Measurements from ENCODE around the gene ZDHHC22.

ZDHHC22 gene

DNA sequence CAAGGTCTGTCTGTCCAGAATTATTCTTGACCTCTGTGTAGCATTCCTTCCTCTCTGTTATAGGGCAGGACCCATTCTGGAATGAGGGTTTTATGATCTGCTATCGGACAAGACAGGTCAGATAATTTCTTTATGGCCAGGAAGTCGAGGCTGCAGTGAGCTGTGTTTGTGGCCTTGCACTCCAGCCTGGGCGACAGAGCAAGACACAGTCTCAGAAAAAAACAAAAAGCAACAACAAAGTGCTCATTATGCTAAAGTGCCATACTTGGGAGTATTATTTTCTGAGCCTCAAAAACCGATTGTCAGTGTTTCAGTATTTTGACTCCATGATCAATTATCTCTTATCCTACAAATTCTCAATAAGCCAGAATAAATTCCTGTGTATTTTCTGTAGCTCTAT, 39.4 kb downstream of the ZDHHC22 start:
- no peak for DNase-seq

- no peak for DNase-seq
These were observed 40.6 kb downstream of the ZDHHC22 start for GRCh38 chr14:77100961-77101360.

DNA sequence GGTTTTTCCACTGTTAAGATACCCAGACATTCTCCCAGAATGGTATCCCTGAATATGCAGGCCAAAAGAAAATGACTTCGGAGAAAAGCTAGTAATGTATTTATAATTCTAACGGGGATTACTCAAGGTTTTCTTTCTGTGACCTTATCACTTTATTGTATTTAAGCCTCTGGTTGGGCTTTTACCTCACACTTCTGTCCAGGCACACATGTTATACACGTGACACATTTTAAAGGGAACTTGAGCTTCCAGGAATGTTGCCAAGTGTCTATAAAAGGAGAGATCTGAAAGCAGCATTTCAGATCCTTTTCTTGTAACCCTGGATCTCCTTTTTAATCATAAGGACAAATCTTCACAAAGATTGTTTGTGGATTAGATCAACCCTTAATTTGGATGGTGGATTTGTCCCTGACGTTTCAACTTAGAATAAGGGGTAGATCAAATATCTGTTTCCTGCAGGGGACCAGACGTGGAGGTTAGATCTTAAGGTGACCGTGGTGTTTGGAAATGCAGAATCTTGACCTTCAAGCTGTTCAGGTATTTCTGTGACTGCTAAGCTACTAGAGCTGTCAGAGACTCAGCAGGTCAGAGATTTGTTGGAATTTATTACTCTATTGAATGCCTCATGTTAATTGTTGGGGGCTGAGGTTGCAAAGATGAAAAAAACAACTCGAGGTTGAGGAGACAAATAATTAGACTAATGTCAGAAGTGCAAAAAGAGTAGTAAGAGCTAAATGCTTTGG, 42.0 kb downstream of the ZDHHC22 start:
- no peak for DNase-seq

DNA sequence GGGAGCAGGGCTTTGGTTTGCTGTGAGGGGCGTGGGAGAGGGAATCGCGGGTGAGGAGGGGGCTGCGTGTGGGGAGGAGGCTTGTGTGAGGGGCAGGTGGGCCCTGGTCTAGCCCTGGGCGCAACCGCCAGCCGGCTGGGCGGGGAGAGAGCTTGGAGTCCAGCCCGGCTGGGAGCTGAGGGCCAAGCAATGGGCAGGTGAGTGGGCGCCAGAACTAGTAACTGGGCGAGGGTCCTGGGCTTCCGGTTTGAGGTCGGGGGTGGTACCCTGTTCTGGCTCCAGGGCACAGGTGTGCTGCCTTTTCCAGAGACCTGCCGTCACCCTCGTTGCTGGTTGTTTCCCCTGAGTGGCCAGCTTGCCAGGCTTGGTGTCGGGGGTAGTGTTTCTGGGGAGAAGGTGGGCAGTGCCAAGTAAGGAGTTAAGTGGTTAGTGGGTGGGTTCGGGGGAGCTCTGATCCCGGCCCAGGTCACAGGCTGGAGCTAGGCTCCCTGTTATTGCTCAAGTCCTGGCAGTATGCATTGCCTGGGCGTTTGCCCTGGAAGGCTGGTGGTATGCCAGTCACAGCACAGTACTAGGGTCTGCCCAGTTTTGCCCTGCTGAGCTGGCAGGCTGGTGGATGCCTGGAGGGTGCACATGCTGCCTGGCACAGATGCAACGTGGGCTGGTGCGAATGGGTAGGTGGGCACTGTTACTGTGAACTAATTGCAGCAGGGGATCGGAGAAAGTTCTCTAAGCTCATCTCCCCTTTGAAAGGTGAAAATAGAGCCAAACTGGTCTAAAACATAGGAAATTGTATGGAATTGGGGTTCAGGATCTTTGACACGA, 42.9 kb downstream of the ZDHHC22 start:
- DNase-seq = no peak

DNA sequence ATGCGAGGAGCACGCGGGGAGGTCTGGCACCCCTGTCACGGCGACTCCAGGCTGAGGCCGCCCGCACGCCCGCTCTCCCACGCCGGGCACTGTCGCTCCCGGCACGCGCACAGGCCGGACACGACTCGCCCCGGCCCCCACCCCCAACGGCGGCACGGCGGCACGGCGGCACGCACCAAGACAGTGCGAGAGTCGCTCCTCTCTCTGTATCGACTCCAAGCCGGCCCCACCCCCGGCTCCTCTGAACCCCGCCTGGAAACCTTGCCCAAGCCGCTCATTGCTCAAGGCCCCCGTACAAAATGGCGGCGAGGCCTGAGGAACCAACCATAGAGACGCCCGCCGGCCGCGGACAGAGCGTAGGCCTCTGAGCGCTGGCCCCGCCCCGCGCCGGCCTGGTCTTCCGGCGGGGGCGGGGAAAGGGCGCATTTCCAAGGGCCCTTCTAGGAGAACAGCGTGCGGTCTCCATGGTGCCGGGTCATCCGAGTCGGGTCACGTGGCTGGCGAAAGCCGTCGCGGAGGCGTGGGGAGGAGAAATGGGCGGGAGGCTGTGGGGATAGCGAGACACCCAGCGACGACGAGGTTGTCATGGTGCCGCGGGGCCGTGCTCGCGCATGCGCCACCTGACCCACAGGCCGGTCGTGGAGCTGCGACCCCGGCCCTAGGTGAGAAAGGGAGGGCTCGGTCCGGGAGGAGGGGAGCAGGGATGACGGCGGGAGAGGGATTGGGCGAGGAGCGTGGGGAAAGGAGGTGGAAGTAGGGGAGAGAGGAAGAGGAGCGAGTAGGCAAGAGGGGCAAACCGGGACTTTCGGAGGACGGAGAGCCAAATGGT, 43.7 kb downstream of the ZDHHC22 start, which contains the start of gene CIPC:
TSS of gene CIPC (plus strand) at position 559 of the 829 bp plus-strand sequence. CDS start 7,451 bp downstream, outside the sequence.
- peak; percentile 99 for DNase-seq

DNA sequence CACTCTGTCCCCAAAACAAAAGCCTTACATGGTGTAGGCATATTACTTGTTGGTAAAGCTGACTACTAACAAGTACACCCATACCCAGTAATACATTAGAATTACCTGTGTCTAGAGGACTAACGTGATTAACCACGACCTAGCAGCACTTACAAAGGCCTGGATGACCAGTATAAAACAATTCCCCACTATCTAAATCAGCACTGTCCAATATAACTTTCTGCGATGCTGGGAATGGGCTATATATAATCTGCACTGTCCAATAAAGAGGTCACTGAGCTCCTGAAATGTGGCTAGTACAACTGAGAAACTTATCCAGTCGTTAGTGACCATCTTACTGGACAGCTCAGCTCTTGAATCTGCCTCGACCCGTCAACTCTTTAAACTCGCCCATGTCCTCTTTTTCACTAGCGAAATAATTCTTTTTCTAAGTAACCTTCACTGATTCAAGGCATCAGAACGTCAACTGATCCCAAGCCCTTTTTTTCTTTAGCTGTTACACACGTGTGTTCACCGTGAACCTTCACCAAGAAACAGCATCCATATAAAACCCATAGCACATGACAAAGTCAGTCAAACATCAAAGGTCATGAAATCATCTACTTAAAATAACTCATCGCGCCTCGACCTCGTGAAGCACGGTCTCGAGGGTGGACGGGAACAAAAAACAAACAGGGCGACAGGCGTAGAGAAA, 44.4 kb downstream of the ZDHHC22 start:
- DNase-seq = no peak

GRCh38 chr14:77094672-77095284, 46.8 kb downstream of the ZDHHC22 start:
- DNase-seq = peak; percentile 80

DNA sequence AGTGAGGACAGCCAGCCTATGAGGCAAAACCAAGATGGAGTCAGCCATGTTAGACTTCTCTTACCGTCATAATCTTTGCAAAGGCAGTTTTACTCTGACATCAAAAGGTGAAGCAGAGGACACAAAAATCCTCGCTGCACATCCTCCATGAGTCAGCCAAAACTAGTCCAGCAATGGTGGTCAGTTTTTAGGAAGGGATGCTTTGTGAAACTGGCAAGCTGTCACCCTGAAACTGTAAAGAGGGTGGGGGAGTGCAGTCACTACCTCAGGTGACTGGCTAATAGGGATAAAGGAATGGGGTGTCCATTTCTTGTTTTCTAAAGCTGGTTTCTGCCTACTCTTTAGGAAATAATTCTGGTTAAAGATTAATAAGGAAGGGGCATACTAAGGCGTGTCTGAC, 48.9 kb downstream of the ZDHHC22 start:
- no peak for DNase-seq

- no peak for DNase-seq
These were observed 50.1 kb downstream of the ZDHHC22 start for GRCh38 chr14:77091518-77091917.

DNA sequence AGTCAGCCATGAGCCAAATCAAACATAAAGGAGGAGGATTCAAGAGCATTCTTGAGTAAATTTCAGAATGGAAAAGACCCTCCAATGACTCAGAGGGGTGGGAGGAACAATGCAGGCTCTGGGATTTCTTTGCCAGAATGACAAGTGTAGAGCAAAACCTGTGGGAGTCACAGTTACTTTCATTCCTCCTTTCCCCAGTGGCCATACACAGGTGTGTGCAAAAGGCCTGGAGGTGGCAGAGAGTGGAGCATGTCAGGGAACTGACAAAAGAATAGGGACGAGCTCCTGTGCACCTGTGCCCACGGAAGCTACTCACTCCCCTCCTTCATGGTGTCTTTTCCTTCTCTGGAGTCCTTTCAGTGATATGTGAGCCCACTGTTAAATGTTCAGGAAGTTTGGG, 52.9 kb downstream of the ZDHHC22 start:
- DNase-seq = no peak

GRCh38 chr14:77088219-77088618, 53.4 kb downstream of the ZDHHC22 start:
- no peak for DNase-seq

DNA sequence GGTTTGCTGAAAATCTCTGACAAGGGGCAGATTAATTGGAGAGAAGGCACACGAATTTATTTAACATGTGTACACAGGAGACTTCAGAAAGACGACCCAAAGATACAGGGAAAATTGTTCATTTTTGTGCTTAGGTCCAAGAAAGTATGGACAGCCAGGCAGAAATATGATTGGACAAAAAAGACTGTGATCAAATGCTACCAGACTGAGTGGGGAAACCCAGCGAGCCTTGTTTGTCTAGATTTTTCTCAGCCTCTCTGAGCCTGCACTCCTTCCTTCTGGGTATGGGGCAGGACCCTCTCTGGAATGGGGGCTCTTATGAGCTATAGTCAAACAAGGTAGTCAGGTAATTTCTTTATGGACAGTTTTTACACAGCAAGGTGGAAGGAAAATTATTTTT, 54.0 kb downstream of the ZDHHC22 start:
- no peak for DNase-seq

DNA sequence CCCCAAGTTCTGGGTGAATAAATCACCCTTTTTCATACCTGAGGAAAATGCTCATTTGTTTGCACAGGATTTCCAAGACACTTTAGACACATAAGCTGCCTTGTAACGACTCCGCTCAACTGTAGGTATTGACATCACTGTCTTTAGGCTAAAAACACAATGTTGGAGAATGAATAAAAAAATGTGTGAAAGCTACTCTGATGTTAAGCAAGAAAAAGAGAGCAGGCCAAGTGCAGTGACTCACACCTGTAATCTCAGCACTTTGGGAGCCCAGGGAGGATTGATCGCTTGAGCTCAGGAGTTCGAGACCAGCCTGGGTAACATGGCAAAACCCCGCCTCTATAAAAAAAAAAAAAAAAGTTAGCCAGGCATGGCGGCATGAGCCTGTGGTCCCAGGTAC, 54.6 kb downstream of the ZDHHC22 start:
- no peak for DNase-seq

- no peak for DNase-seq
These were observed 55.4 kb downstream of the ZDHHC22 start for GRCh38 chr14:77086017-77086727.

- no peak for DNase-seq
These were observed 56.1 kb downstream of the ZDHHC22 start for GRCh38 chr14:77085538-77085937.

DNA sequence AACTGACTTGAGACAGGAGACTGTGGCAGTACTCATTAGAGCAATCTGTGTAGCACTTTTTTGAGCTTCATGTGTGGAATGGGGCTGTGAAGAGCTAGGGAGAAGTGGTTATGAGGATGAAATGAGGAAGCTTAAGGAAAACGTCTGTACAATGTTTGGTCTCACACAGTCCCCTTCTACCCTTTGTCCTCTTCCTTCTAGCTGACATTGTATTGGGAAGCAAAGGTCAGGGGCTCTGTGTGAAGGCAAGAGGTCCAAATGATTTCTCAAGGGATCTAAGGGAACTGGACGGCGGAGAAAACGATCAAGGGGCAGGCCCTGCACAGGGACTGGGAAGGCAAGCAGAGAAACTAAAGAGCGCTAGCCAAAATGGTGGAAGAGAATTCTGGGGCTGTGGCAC, 56.6 kb downstream of the ZDHHC22 start:
- no peak for DNase-seq

DNA sequence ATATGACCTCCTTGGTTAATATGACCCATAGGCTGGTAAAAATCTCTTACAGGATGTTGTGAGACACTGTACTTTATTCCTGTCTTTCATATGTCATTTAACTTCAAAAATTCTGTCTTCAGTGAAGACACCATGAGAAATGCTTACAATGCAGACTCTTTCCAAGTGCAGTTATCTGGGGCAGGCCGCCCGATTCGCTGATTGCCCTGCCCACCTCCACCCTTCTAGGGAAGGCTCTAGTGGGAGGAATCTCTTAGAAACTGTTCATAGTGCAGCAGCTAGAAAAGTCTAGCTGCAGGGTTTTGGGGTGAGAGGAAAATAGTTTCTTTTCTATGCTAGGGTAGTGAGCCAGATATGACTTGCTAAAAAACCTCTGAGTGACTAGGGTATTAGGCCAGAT, 58.5 kb downstream of the ZDHHC22 start:
- no peak for DNase-seq

GRCh38 chr14:77082356-77082755, 59.2 kb downstream of the ZDHHC22 start:
- DNase-seq = no peak
